Hematopoietic multipotent progenitor cell treated with erythropoietin and hydrocortisone succinate and interleukin-3 and kit ligand, for 4 days (in vitro differentiated cells): Measurements from ENCODE around the gene HIPK2.
A peak's percentile ranks its signal among the peaks of the same experiment; 100 is the strongest.

Source experiments
- DNase-seq: peaks from one replicate; pipeline ENCODE4 v3.0.0-alpha.2; 2015

HIPK2 gene

DNA sequence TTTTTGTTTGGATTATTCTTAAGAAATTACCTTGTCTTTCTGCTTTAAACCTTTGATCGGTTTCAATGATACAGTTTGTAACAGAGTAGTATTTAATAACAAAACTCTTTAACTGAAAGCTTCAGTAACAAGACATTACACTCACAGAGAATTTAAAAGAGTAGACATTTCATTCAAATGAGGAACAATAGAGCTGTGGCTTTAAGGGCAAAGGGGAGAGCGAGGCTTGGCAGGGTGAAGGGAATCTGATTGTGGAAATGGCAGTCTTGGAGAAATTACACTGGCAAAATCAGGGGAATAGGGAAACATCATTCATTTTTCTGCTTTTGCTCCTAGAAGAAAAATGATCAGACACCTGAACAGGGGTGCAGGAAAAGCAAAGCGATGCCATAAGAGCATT lies 5.1 kb upstream of the HIPK2 start:
- DNase-seq = no peak

DNA sequence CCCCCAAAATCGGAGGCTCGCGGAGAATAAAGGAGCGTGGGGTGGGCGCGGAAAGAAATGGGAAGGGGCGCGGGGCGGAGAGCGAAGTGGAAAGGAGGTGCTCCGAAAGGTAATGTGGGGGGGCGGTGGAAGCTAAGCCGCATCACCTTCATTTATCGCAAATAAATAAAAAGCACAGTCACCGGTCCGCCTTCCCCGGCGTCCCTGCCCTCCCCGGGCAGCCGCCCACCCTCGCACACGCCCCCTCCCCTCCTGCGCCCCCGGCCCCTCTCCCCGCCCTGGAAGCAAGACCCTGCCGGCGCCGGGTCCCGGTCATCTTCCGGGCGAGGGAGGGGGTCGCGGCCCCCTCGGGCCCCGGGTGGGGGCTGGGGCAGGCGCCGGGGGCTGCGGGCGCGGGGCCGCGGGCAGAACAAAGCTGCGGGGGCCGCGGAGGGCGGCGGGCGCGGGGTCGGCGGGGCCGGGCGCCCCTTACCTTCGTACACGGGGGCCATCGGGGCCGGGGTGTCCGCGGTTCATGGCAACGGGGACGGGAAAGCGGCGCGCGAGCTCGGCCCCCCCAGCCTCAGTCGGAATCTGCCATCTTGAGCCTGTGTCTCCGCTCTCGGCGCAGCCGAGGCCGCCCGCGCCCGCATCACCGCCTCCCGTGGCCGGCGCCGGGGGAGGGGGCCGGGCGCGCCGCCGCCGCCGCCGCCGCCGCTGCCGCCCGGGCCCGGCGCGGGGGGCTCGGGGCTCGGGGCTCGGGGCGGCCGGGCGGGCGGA lies 486 bp downstream of the HIPK2 start:
- peak; percentile 64 for DNase-seq

DNA sequence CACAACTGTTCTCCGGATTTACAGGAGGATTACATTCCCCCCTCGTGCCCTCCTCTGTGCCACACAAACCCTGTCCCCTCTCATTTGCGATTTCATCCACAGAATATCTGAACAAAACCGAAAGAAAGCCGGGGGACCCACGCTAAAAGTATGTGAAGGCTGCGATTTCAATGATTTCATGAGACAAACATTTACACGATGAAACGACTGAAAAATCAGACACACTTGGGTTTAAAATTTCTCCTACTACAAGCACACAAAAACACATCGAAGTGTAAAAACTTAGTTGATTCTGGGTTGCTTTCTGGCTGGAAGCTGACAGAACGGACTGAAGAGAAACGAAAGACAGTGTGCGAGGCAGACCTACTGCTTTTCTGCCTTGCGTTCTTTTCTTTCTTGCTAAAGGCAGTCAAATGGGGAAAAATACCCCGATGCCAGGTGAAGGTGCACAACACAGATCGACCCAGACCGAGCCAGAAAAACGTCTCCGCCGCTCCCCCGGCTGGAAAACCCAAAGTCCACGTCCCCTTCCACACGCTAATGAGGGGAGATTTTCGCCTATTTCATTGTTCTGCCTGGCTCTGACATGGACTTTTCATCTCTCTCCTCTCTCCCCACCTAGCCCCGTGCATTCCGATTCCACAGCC lies 1.2 kb downstream of the HIPK2 start:
- peak; percentile 62 for DNase-seq

DNA sequence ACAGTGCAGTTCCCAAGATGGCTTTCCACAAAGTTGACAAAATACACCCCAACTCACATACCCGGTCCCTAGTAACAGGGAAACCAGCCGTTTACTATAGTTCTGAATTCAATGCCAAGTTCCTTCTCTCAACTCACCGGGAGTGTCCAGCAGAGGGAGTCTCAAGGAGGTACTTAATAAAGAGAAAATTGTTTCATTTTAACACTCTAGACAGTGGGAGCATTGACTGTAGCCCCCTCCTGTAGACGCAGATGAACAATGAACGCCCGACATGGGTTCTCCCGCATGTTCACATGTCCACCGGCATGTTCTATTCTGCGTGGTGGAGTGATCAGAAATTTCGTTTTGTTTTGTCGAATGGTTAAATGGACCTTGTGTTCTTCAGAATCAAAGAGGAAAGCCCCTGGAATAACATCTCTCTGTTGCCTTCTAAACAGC lies 1.9 kb downstream of the HIPK2 start:
- DNase-seq = peak; percentile 95

DNA sequence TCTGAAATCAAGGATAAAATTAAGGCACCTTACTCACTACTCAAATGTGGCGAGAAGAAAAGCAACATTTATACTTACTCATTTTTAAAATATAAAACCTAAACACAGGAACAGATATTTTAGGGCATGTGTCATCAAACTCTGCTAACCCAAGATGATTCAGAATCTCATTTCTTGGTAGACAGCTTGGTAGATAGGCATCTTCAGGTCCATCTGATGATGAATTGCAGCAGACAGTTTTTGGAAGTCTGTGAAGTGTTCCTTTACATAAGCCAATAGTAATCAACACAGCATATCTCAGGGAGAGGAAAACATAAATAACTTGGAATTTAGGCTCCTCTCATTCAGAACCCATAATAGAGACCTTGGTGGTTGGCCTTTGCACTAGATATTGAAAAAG lies 3.4 kb downstream of the HIPK2 start:
- no peak for DNase-seq

DNA sequence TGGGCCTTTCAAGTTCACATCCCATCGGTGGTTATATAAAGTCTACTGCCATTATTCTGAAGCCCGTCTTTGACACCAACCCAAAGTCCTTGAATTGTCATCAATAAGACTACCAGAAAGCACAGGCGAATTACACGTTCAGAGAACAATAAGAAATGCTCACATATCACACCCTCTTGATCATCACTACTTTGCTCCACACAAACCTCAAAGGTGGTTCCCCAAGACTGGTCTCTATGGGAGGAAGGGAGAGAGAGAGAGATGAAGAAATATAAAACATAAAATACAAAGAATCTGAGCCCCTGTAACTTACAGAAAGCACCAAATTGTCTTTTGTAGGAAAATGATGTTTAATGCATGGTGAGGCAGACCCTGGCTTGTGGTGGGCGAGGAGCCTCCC lies 4.4 kb downstream of the HIPK2 start:
- no peak for DNase-seq

DNA sequence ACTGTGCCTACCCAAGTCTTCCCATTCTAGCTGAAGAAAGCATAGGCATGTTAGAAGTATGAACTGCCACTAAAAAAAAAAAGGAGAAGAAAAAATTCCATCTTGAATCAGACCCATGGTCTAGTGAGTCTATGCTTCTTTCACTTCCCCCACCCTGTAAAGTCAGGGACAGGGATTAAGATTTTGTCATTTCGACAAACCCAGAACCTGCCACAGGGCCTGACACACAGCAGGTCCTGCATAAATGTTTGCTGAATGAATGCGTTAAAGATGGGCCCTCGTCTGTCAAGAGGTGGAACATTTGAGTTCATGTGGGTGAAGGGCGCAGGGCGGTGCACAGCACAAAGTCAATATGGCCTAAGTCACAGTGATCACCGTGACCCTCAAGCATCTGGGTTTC lies 4.9 kb downstream of the HIPK2 start:
- no peak for DNase-seq

DNA sequence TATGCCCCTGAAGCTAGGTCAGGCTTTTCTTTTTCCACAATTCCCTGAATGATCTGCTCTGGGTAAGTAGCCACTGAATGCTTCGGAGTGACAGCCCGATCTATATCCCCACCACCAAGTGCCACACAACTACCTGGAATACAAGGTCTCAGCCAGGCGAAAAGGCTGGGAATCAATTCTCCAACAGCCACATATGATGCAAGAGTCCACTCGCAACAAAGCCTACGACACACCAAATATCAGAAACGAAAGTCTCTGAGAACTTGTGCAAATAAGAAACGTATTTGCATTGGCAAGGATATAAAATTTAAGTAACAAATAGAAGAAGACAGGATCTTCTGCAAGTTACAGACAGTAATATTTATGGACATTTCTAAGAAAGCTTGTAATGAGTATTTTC lies 5.7 kb downstream of the HIPK2 start:
- DNase-seq = no peak

DNA sequence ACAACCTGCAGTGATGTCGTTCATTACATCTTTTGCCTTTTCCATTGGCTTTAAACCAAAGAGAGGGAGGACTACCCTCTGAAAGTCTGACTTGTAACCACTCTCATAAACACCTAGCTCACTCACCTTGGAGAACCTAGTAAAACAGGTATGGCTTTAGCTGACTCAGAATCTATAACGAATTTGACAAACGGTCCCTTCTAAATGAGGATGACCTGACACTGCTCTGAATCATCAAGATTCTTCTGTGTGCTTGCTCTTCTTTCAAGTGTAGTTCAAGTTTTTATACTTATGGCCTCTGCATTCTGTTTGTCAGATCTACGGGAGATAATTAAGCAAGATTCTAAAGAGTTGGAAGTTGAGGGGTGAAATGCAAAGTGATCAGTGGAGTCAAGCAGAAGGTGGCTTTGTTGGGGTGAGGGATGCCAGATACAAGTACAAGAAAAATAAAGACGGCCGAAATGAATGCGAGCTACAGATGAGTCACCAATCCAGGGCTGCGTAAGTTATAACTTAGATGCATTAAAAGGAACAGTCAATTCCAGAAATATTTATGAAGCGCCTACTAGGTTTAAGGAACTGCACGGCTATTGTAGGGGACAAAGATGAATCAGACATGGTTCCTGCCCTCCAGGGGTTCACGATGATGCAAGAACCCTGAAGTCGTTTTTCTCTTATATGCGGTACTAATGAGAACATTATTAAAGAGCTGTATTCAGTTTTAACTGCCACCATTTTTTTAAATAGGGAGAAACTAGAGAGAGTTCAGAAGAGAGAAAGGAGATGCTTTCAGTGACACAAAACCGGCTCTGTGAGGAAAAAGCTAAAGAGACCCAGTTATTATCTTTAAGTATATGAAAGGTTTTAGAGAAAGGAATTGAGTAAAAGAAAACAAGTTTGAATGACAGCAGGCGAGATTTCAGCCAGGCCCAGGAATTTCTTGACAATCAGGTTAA lies 6.5 kb downstream of the HIPK2 start:
- DNase-seq = no peak

DNA sequence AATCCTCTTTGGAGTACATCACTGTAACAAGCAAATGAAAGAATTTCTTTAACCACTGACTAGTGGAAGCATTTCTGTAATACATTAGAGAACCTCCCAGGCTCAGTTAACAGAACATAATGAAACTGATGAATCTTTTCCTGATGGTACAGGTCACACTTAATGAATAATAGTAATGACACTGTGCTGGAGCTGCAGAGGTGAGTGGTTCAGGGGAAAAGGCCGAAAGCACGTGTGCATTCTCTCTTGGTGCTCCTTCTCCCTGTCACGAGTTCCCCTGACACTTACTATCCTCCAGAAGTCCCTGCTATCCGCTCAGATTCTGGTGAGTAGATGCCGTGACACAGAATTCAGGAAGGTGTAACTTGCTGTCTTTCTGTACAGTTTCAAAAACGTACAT lies 8.0 kb downstream of the HIPK2 start:
- no peak for DNase-seq

DNA sequence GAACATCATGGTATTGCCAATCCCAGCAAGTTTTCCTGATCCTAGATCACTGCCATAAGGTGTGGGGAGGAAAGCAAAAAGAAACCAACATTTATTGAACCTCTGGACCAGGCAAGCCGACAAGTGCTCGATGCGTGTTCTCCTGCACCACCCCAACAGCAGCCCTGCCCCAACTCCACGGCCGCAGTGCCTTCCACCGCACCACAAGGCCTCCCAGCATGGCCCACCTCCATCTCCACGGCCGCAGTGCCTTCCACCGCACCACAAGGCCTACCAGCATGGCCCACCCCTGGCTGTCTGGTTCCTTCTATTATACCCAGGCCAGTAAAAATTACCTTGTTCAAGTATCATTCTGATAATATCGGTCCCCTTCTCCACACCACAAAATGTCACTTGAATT lies 8.7 kb downstream of the HIPK2 start:
- DNase-seq = no peak

DNA sequence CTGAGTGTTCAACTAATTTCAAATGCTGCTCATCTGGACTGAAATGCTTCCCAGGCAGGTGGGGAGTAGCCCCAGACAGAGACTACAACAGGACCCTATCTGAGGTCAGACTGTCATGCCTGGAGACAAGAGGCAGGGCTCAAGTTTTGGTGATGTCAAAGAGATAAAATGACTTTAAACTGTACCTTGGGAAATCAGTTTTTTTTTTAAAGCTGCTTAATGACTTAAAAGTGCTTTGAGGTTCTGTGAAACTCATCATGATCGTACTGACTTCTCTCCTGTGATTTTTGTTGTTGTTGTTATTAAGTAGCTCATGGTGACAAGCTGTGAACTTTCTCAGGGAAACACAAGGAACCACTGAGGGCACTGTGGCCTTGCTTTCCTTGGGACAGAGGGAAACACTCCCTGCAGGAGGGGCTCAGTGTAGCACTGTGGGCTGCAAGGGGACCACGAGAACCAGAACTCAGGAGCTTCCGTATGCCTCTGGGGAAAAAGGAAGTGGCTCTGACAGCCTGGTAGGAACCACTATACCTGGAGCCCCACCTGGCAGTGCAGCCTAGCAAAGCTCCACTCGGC lies 9.5 kb downstream of the HIPK2 start:
- no peak for DNase-seq

DNA sequence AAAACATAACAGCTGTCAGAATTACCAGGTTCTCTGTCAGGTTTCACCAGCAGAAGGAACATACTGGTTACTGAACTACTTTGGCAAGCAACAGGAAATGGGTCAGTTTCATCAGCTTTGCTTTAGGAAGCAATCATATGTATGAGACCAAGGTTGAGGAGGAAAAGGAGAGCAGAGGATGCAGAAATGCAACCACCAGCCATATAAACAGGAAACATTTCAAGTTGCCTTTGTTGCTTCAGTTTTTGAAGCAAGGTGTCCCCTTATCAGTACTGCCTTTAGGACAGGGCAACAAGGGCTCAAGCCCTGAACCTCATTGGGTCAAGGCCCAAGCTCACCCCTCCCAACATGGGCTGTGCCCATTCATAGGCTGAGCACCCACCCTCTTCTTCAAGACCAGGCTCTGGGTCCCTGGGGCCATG lies 10.2 kb downstream of the HIPK2 start:
- DNase-seq = peak; percentile 65

DNA sequence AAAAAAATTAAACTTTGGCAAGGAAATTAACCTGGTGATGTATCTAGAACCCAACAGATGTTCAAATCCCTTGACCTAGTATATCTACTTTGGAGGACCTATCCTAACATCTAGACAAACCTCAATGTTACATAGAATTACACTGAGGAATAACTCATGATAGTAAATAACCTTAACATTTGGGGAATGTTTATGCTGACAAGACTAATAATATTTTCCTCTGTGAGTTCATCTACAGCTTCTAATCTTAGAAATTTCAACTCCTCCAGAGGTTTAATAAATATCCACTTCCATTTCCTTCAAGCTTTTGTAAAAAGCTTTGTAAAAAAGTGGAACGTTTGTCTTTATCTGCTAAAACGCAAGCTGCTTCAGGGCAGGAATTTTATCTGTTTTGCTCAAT lies 12.7 kb downstream of the HIPK2 start:
- DNase-seq = no peak

DNA sequence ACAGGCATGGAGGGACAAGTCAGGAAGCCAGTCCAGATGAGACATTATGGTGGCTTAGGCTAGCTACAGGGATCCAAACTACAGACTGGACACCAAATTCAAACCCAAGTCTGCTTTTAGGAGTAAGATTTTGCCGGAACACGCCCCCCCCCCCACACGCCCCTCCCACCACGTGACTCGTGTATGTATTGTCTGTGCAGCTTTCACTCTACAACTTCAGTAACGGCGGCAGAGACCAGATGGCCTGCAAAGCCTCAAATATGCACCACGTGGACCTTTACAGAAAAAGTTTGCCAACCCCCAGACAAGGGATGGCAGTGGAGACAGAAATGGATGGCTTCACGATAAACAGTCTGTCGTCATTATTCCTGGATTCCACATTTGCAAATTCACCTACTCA lies 14.5 kb downstream of the HIPK2 start:
- DNase-seq = no peak

DNA sequence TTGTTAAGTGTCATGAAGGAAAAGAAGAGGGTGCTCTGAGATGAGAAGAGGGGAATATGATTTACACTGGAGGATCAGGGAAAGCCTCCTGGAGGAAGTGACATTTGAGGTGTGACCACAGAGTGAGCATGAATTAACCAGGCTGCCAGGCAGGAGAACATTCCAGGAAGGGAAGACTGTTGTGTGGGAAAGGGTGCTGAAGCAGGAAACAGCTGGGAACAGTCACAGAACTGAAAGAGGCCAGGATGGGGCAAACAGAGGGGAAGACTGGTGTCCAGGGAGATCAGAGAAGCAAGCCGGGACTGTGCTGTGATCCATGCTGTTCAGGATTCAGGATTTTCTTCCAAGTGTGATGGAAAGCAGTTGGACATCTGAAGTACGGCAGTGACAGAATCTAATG lies 14.9 kb downstream of the HIPK2 start:
- DNase-seq = no peak

DNA sequence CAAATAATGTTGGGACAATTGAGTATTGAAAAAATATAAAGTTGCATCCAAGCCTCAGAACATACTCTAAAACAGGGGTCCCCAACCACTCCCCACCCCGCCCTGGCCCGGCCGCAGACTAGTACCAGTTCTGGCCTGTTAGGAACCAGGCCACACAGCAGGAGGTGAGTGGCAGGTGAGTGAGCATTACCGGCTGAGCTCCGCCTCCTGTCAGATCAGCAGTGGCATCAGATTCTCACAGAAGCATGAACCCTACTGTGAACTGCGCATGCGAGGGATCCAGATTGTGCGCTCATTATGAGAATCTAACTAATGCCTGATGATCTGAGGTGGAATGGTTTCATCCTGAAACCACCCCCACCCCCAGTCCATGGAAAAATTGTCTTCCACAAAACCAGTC lies 19.4 kb downstream of the HIPK2 start:
- DNase-seq = no peak

DNA sequence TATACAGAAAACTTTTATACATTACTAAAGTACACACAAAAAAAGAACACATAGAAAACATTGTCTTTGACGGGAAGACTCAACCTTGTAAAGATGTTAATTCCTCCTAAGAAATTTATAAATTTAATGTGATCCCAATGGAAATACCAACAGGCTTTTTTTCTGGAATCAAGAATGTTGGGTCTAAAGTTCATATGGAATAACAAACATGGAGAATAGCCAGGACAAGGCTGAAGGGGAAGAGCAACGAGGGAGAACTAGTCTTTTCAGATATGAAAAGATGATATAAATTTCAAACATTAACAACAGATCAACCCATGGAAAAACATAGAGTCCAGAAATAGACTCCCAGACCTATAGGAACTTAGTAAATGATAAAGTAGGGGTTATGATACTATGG lies 19.8 kb downstream of the HIPK2 start:
- no peak for DNase-seq

DNA sequence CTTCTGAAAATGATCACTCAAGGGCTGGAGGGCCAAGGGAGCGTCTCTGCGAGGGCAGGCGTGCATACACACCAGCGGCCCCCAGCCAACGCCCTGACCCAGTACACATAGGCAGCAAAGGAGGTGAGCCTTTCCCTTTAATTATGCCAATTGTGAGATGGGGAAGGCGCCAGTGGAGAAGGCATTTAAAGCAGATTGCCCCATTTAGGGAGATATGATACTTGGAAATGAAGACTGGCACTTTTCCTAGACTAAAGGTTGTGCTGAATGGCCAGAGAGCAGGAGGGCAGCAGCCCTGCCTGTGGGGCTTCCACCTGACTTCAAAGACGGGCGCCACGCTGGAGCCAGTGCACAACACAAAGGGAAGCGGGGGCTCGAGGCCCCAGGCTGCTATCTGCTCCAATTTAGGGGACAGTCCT lies 24.1 kb downstream of the HIPK2 start:
- no peak for DNase-seq

DNA sequence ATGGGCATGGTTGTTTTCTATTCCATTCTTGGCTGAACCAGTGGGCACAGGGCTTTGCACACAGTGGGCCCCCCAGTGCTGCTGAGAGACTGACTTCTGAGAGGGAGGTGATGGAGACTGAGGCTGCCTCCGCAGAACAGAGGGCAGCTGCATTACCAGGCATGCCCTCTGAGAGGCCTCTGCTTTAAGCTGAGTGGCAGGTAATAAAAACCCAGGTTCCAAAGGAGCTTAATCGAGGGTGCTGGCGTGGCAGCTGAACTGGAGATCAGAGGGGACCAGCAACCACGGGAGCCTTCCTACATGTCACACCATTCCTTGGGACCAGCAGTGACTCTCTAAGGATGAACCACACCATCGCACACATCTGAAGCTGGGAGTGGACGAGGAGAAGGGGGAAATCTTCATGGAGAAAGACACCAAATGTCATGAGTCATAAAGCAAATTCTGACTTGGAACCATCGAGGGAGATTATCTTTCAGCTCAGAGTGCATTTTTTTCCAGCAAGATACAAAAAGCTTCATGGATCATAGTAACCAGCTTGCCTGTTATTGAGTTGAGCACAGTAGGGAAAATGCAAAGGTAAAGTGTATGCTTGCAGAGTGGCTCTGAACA lies 24.6 kb downstream of the HIPK2 start:
- DNase-seq = no peak

DNA sequence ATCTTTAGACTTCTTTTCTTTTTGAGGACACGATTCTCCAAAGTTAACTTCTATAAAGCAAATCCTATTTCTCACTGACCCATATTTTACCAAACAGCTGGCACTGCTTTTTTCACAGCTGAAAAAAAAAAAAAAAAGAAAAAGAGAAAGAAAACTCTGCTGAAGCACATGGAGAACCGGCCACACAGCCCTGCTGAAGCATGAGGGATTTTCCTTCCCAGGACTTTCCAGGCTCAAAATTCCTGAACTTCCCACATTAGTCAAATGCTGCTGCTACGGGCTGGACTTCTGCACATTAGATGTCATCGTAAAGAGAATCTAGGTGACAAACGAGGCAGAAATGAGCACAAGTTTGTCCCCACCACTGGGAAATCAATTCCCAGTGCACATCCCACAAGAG lies 25.2 kb downstream of the HIPK2 start:
- DNase-seq = no peak

DNA sequence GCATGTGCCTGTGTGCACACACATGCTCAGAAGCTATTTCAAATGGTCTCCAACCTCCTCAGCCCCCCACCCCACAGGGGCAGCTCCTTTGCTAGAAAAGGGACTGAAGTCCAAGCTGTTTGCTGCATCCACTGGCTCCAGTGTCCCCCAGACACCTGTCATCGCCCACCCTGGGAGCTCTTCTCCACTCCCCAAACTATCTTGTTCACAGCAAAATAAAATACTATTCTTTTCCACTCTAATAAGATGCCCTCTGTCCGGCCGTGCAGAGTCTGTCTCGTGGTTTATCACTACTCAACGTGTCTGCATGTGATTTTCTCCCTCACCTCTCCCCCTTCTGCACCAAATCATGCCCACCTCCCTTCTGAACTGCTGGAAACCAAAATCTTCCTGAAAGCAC lies 25.6 kb downstream of the HIPK2 start:
- DNase-seq = no peak
